GM18498 (cell line): ENCODE data around the gene GFY.

Experiments
- ATAC-seq: cut with Tn5 transposase; IDR thresholded peaks from one replicate; pipeline ENCODE4 v1.9.1; 2021; ENCODE audit warnings: mild to moderate bottlenecking, moderate library complexity; ENCODE audit not compliant: unreplicated experiment

The GFY gene

GRCh38 chr19:49425178-49425577, at the start of gene GFY:
Gene GFY, plus strand, starts transcription at chr19:49425388. Its CDS starts 1,043 bp downstream, at chr19:49426431.
- no peak for ATAC-seq

- no peak for ATAC-seq
Observed at GRCh38 chr19:49378512-49378911, 46.7 kb upstream of the GFY start.

GRCh38 chr19:49380391-49380790, 44.8 kb upstream of the GFY start:
- ATAC-seq: no peak

GRCh38 chr19:49382639-49383038, 42.5 kb upstream of the GFY start:
- no peak for ATAC-seq

GRCh38 chr19:49383599-49383998, 41.6 kb upstream of the GFY start:
- ATAC-seq: no peak

GRCh38 chr19:49387936-49388372, 37.2 kb upstream of the GFY start, which contains the start of gene KASH5:
Gene KASH5, plus strand, starts transcription at chr19:49388249. Its CDS starts 2,635 bp downstream, at chr19:49390884.
- ATAC-seq: peak; percentile 77

GRCh38 chr19:49389406-49389805, 35.8 kb upstream of the GFY start:
- ATAC-seq: no peak

- no peak for ATAC-seq
Observed at GRCh38 chr19:49390131-49390928, 34.9 kb upstream of the GFY start.

- ATAC-seq: no peak
Observed at GRCh38 chr19:49390929-49391359, 34.2 kb upstream of the GFY start.

- ATAC-seq: peak; percentile 46
Observed at GRCh38 chr19:49391581-49392399, 33.4 kb upstream of the GFY start.

- ATAC-seq: no peak
Observed at GRCh38 chr19:49393881-49394280, 31.3 kb upstream of the GFY start.

GRCh38 chr19:49395581-49396407, 29.4 kb upstream of the GFY start:
- ATAC-seq: no peak

- no peak for ATAC-seq
Observed at GRCh38 chr19:49396738-49397505, 28.3 kb upstream of the GFY start.

- ATAC-seq: no peak
Observed at GRCh38 chr19:49398001-49398615, 27.1 kb upstream of the GFY start.

GRCh38 chr19:49398931-49399330, 26.3 kb upstream of the GFY start:
- ATAC-seq: no peak

GRCh38 chr19:49400029-49400428, 25.2 kb upstream of the GFY start:
- ATAC-seq: no peak

- ATAC-seq: no peak
Observed at GRCh38 chr19:49403404-49404187, 21.6 kb upstream of the GFY start.

- no peak for ATAC-seq
Observed at GRCh38 chr19:49407079-49407478, 18.1 kb upstream of the GFY start.

GRCh38 chr19:49407482-49408015, 17.6 kb upstream of the GFY start:
- ATAC-seq: no peak
